GM12801 (cell line): ENCODE data around the gene F10.

Experiments
- CTCF ChIP-seq: IDR thresholded peaks from one replicate; pipeline ENCODE4 v1.5.1; 2011; ENCODE audit warnings: control low read depth; ENCODE audit not compliant: insufficient read length; ENCODE audit errors: extremely low read depth

The F10 gene

GRCh38 chr13:113162783-113163685 lies 40.4 kb downstream of the F10 start:
- no peak for TF ChIP-seq CTCF

DNA sequence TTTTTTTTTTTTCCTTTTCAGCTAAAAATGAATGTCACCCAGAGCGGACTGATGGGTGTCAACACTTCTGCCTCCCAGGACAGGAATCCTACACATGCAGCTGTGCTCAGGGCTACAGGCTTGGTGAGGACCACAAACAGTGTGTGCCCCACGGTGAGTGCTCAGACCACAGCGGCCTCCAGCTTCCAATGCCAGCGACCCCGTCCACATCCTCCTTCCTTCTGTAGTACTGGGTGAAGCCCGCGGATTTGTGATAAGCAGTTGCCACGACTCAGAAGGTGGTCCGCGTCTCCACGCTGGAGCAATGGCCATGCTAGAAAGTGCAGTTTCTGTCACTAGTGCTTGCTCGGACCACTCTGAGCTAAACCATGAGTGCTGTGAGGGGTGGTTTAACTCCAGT lies 41.9 kb downstream of the F10 start:
- TF ChIP-seq CTCF: no peak

GRCh38 chr13:113166266-113166665 lies 43.7 kb downstream of the F10 start:
- no peak for TF ChIP-seq CTCF

DNA sequence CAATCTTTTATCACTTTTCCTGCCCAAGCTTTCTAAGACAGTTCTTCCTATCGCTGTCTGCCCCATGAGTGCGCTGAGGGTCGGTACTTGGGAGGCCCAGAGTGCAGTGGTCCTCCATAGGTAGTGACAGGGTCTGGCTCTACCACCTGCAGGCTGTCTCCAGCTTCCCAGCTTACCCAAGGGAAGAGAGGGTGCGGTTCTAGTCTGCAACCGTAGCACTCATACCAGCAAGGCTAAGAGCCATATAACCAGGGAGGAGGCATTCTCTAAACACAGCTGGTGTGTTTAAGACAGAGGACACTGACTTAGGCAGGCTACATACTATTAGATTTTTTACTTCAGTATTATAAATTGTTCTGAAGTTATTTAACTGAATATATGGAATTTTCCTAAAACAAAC lies 44.1 kb downstream of the F10 start:
- no peak for TF ChIP-seq CTCF

GRCh38 chr13:113167155-113167554 lies 44.6 kb downstream of the F10 start:
- no peak for TF ChIP-seq CTCF

DNA sequence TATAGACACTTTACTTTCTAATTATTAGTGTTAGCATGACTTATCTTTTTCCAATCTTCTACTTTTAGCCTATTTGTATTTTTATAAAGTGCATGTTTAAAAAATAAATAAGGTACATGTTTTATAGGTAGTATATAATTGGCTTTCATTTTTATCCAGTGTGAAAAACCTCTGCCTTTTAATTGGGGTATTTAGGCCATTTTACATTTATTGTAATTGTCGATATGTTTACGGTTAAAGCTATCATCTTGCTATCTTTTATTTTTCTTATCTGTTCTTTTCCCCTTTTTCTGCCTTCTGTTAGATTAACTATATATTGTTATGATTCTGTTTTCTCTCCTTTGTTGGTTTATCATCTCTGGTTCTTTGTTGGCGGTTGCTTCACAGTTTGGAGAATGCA lies 45.0 kb downstream of the F10 start:
- no peak for TF ChIP-seq CTCF

DNA sequence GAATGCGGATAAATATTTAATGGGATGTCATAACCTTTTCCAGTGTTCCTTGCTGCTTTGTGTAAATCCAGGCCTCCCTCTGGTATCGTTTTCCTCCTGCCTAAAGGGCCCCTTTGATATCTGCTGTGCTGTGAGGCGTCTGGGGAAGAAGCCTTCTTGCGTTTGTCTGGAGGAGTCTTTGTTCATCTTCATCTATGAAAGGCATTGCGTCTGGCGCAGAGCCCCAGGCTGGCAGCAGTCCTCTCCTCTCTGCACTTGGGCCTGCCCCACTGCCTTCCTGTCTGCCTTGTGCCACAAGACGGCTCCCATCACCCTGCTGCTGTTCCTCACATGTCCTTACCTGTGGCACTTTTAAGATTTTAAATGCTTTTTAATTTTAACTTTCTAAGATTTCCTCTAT lies 45.6 kb downstream of the F10 start:
- TF ChIP-seq CTCF: no peak
